NCI-H2196 (cell line): Measurements from ENCODE around the gene ELP5.
"Not testable (repeated sequence)": the region's sequence is repeated elsewhere in the genome, so short reads cannot be mapped to it uniquely, and the experiment has no call there.

Source experiments
- DNase-seq: peaks from one replicate; lab custom pipeline; 2025; ENCODE audit not compliant: unreplicated experiment; lab: John Stamatoyannopoulos, UW

The ELP5 gene

DNA sequence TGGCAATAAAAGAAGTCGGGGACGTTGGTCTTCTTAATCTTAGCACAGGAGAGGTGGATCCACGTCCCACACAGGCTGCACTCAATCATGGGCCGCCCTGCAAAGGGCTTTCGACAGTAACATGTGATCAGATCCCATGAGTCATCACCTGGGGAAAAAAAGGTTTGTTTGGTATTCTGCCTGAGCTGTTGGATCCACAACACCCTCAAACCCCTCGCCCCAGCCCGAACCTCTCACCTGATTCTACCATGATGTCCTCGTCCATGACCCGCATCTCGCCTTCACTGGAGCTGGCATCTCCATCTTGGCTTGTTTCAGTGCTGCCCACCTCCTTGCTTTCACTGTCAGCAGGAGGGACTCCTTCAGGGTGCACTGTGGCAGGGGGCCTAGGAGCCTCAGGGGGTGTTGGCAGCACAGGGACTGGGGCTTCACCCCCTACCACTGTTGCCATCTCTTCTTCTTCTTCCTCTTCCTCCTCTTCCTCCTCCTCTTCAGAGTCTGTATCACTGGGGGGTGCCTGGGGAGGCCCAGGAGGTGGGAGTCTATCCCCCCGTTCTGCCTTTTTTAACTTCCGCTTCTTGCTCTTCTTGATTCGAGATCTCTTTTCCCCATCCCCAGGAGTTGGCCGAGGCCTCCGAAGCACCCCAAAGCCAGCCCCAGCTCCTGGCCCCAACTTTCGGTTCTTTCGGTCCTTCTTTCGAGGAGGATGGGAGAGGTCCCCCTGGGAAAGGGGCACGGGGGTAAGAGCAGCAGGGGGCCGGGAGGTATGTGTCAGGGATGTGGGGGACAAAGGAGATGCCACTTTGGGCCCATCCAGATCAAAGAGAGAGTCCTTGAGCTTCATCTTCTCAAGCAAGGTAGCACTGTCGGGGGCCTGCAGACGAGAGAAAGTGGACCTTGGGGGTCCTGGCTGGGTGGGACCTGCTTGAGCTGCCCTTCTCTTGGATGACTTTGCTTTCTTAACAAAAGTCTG, 16.0 kb upstream of the ELP5 start:
- DNase-seq: no peak

DNA sequence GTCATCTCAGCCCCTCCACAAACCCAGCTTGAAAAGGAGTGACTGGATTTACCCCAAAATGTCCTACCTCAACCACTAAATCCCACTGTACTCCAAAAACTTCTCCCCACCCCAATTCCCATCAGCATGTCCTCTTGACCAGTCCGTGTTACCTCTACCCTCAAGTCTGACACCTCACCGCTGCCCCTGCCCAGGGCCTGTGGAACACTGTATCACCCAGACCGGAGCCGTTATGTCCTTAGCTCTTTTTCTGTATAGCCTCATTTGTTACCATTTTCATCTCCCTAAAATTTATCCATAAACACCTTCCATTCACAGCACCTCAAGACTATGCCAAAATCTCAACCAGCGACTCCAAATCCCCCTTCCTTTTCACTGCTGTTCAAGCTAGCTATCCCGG, 15.2 kb upstream of the ELP5 start:
- DNase-seq: no peak

DNA sequence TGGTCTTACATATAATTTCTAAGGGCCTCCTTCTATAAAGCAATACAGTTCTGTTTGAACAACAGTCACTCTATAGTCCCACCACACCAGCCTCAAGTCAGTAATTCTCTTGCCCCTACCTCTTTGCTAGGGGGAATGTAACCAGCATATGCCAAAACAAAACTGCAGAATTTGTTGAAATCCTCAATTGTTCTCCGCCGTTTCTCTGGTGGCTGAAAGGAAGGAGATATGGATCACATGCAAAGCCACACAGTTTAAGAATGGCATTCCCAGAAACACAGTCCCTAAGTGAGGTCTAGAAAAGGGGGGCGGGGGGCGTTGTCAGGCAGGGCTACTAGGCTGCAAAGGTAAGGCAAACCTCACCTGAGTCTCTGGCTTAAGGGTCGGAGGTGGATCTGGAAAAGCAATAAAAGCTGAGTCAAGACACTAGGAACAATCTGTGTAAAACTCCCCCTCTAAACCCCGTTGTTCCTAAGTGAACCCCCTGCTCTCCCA, 14.7 kb upstream of the ELP5 start:
- no peak for DNase-seq

DNA sequence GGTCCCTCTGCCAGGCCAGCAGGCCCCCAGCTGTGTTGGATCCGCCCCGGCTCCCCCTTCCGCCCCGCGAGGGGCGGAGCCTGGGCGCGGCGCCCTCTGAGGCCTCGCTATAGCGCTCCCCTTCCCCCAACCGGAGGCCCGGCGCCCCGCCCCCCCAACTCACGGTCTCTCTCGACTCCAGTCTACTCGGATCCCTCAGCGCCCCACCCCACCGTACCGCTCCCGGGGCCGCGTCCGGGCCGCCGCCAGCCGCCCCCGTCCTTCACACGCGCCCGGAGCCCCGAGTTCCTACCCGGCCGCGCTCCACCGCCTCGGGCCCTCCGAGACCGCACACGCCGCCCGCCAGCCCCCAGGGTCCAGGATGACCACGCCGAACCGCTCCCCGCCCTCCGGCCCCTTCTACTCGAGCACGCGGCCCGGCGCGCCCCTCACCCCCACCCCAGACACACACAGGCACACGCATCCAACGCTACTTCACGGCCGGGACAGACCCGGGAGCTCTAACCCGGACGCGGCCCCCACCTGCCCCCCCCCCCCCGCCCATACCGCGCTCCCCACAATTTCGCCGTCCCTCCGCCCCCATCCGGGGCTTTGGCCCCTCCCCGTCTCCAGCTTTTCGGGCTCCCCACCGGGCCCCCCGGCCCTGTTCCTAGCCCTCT, 14.1 kb upstream of the ELP5 start:
- peak; percentile 27 for DNase-seq

DNA sequence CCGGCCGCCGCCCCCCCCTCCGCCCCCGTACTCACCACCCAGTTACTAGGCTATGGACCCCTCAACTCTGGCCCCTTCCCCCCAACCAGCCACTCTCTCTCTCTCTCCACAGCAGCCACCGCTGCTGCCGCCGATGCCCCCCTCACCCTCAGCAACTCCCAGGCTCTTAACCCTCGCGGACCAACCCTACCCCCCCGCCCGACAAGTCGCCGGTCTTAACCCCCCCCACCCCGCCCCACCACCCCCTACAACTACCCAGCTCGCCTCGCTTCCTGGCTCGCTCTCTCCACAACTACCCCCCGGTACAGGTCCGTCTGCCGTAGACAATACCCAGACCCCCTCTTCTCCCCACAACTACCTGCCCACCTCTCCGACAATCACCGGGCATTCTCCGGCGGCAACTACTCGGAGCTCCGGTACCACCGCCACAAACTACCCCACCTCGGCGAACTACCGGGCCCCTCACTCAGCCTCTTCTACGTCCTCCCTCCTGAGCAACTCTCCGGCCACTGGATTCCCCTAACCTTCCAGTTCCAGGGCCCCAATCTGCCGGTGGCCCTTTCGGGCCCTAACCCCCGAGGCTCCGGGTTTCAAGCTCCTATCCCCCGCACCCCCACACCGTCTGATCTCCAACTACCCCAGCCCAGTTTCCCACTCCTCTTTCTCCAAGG, 13.5 kb upstream of the ELP5 start:
- DNase-seq: no peak

DNA sequence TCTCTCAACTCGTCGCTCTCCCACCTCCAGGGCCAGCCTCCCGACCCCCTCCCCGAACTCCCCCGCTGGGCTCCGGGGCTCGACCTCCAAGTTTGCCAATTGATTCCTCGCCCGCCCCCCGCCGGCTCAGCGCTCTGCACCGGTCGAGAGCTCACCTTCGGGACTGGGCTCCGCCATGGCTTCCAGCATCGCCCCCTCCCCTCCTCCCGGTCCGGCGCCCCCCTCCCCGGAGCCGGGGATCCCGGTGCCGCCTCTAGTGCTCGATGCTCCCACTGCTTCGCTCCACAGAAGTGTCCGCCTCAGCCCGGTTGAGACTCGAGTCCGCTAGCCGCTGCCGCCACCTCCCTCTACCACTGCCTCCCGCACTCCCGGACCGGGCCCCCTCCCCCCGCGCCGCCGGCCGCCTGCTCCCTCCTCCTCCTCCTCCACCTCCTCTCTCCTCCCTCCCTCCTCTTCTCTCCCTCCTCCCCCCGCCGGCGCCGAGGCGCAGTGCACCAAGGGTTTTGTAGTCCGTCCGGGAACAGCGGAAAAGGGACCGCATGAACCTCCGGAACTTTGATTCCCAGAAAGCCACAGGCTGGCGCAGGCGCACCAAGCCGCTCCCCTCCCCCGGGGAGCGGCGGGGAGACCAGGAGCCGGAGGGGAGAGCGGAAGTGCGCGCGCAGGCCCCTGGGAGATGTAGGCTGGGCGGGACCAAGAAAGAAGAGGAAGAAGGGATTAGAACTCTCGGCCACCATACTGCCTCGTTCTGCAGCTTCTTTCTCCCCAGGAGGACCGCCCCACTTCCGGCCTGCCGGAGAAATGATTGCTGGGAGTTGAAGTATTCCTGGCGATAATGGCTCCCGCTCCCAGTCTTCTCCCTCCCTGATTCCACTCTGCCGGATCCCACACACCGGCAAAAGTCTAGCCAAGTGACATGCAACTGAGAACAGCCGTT, 12.7 kb upstream of the ELP5 start, which contains the start of gene PHF23:
Gene PHF23 (minus strand): TSS at position 367 of the 937 bp plus-strand sequence. CDS start 178 bp downstream, at position 189.
- DNase-seq: peak; percentile 94

DNA sequence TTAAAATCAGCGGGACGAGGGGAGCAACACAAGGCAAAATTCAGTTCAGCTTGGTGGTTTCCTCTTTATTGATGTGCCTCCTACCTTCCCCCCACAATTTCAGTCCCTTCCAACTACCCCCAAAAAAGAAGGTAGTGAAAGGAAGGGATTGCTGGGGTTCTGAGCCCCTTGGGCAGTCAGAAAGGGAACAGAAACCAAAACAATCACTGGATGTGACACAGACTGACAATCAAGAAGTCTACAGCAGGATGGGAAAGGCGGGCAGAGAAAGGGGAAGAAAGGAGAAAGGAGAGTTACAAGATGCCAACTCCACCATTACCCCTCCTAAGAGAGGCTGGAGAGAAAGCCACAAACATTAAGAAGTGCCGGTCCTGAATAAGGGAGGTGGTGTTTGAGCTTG, 11.6 kb upstream of the ELP5 start:
- no peak for DNase-seq

DNA sequence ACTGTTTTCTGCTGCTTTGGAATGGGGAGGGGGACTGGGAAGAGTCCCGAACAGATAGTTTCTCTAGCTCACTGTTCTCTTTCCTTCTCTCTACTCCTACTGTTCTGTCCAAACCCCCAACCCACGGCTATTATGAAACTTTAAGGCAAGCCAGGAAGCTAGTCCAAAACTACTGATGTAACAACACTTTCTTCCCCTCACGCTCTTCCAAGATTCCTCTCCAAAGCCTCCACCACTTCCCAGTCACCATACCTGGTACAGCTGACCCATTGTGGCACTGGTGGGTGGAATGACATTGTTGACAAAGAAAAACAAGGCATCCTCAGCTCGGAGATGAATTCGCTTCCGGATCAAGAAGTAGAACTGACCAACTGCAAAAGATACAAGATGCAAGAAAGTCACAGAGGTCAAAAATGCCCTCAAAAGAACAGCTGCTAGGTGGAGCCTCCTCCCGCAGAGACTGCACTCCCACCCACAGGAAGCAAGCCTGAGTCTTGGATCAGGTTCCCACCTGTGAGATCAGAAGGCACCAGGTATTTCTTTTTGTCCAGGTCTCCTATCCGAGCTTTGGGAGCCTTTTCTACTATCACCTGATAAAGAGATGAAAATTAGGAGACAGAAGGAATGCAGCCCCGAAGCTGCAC, 10.8 kb upstream of the ELP5 start:
- no peak for DNase-seq

DNA sequence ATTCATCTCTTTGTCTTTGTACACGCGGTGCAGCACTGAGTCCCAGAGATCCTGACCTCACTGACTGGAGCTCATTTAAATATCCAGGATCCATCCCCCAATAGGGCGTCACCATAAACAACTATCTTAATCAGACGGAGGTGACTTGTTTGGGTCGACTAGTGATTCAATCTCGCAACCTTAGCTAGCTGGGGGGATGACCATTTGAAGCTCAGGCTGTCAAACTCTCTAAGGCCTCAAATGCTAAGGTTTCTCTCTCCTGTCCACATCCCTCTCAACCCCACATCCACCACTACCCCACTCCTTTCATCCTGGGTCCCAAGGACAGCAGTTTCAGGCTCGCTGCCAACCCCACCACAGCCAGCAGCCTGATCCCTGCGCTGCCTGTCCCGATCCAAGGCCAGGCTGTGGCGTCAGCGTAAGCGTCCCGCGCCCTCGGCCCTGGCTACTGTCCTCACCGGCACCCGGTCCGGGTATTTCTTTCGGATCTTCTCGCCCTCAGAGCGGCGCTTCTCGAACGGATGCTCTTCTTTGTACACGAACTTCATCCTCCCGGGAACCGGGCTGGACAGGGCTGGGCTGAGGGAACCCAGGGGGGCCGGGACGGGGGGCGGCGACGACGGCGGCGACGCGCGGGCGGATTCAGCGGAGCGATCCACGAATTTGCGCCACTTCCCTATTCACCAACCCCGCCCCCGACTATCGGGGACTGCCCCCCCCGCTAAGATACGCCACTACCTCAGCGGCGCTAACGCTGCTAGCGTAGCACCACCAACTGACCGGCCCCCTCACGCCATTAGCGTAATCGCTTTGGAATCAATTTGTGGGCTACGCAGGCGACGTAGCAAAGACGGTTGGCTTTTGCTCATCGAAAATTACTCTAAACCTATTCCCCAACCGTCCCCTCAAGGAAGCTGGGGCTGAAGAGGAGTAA, 10.0 kb upstream of the ELP5 start, which contains the start of gene GABARAP:
Gene GABARAP (minus strand): TSS at position 667 of the 934 bp plus-strand sequence. CDS start 119 bp downstream, at position 548.
- DNase-seq: peak; percentile 72

DNA sequence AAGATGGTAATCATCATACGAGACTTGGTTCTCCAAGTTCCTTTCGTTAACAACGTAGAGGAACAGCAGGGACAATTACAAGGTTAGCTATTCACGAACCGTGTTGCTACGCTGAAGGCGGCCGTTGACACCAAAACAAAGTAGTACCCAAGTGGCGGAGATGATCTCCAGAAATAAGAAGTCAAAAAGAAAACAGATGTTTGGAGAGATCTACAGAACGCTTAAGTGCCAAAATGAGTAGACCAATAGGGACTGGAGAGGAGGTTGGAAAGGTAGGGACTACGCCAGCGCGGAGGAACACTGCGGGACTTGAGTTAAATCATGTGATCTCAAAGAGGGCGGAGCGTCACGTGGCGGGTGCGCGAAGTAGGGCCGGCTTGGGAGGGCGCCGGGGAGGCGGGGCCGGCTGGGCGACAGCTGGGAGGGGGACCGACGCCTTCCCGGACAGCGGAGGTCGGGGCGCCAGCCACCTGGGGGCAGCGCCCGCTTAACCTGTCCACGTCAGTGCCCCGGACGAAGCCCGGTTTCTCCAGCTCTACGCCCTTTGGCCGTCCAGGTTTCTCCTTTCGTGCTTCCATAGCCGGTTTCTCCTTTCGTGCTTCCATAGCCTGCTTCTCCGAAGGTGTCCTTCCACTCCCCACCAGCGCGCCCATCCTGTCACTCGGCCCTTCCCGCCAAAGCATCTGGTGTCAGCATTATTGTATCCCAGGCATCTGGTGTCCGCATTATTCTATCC, 9.1 kb upstream of the ELP5 start:
- DNase-seq: peak; percentile 87

DNA sequence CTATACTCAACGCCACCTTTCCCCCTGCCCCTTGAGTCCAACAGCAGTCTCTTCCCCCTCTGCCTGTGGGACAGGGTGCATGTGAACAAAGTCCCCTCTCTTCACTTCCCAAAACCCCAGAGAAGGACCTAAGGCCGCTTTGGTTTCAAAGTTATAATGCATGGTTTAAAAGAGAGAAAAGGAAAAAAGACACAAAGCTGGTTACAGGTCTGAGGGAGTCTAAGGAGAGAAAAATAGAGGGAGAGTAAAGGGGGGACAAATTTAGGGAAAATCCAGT, 8.6 kb upstream of the ELP5 start:
- no peak for DNase-seq

DNA sequence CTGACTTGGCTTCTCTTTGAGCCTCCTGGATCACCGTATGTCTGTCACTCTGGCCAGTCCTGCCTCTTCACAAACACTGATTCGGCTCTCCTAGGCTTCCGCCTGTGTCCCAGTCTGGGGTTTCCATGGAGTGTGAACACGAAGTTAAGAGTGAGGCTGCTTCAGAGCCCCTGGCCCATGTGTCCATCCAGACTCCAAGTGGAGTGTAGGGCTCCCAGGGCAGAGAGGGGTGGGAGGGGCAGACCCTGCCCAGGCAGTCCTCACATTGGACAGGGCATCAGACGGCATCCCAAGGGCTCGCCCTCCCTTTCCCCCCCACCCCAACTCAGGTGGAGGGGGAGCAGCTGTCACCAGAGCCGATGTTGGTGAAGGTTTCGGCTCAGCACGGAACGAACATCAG, 8.2 kb upstream of the ELP5 start:
- DNase-seq: not testable (repeated sequence)

DNA sequence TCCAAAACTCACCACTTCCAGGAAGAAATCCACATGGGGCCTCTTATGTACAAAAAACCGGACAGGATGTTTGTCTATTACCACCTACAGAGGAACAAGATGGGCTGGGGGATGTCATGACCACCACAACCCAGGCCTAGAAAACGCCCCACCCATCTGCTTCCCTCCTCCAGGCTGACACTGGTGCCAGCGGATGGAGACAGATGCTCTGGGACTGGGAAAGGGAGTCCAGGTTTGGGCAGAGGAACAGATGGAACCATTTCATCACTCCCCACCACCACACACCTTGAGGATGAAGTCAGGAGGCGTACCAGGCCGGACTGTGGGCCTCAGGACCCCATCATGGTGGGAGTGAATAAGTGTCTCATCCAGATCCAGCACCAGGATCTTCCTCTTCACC, 5.2 kb upstream of the ELP5 start:
- no peak for DNase-seq

DNA sequence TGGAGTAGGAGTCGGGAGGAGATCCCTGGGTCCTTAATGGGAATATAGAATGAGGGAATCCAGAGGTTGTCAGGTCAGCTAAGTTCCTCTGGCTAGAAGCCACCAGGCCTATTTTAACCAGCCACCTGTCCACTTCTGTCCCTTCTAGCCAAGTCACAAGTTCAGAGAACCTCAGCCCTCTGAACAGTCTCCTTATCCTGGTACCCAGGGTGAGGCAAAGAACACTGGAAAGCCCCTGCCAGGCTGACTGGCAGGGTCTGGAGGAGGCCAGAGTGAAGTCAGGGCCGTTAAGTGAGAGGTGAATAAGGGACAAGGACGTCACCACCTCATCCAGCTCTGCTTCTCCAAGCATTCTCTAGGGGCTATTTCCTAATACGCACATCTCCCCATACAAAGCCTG, 3.2 kb upstream of the ELP5 start:
- DNase-seq: no peak

DNA sequence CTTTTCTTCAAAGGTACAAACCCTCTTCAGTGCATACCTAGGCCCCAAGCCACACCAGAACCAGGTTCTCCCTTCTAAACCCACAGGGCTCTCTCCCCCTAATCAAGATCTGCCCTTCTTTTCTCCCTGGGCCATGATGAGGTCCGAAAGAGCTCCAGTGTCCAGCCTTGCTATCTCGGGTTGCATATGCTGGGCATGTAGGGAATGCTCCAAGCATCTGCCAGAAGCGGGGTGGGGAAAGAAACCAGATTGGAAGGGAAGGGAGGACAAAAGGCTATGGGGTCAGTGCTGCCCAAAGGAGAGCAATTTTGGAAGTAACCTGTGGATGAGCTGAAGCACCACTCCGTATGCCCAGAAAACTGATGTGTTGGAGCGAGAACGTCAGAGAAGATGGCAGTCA, 2.8 kb upstream of the ELP5 start:
- DNase-seq: no peak

DNA sequence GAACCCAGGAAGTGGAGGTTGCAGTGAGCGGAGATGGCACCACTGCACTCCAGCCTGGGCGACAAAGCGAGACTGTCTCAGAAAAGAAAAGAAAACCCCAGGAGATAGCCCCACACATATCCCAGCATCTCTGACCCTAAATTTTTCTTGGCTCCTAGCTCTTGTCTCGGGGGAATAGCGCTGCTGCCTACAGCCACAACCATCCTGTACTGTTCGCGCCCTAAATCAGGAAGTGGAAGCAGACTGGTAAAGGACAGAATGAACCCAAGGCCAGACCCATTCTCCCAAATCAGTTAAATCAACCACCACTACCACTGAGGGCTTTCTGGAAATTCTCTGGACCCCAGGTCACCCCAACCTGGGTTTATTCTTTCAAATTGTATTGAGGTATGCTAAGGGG, 2.2 kb upstream of the ELP5 start:
- no peak for DNase-seq

DNA sequence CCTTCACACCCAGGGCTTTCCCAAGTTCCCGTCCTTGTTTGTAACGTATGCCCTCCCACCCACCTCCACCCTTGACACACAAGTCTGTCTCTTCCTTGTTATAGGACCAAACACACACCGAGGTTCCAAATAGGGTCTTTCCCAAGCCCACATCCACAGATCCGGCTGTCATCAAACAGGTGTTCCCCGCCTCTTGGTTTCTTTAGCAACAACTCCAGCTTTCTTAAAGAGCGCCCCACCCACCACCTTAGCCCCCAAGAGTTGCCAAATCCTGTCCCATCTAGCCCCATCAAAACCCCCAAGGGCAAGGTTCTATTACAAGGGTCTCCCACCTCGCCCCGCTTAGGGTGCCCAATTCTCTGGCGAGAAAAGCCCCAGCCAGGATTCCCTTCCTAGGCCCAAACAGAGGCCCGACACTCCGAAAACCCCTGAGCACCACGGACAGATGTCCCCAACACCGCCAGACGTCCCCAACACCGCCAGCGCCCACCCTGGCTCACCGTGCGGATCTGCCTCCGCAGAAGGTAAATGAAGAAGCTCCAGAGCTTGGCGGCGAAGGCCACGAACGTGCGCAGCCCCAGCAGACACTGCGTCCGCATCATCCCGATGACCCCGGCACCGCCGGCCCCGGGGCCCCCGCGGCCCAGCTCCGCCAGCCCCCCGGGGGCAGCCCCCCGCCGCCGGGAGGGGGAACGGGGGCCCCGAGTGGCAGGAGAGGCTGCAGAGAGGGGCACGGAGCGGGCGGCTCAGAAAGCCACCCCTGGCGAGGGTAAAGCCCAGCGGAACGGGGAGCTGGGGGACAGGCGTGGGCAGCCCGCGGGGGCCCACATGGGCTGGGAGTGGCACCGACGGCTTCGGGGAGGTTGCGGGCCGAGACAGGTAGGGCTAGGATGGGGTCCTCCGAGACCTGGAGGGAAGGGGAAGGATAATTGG, 1.1 kb upstream of the ELP5 start:
- DNase-seq: no peak
